ENCODE data around the gene TMEM131. TPM values are rescaled to one million over a fixed set of nuclear protein-coding genes. Genes with fewer than 3 reads are reported as not detected.
"Not testable (repeated sequence)": the region's sequence is repeated elsewhere in the genome, so short reads cannot be mapped to it uniquely, and the experiment has no call there.

Gene TMEM131
- total and polyA plus RNA-seq, 7 donors: 7.7 to 33.3 (median 20.1) TPM

DNA sequence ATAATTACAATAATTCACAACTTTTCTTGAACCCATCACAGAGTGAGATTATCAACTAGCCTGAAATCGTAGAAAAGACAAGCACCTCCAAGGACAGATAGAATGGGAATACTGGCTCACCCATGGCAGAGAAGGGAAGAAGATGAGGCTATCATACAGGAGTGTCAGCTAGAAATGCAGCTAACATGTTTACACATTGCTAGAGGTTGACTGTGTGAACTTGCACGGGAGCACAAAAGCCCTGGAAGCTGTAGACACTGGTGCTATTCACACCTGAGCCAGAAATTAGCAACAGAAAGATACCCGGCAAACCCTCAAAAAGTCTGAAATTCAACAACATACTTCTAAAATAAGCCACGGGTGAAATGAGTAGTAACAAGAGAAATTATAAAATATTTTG is 150.6 kb downstream of the TMEM131 start:
- TF ChIP-seq, protein P1, sequence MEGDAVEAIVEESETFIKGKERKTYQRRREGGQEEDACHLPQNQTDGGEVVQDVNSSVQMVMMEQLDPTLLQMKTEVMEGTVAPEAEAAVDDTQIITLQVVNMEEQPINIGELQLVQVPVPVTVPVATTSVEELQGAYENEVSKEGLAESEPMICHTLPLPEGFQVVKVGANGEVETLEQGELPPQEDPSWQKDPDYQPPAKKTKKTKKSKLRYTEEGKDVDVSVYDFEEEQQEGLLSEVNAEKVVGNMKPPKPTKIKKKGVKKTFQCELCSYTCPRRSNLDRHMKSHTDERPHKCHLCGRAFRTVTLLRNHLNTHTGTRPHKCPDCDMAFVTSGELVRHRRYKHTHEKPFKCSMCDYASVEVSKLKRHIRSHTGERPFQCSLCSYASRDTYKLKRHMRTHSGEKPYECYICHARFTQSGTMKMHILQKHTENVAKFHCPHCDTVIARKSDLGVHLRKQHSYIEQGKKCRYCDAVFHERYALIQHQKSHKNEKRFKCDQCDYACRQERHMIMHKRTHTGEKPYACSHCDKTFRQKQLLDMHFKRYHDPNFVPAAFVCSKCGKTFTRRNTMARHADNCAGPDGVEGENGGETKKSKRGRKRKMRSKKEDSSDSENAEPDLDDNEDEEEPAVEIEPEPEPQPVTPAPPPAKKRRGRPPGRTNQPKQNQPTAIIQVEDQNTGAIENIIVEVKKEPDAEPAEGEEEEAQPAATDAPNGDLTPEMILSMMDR (IDR thresholded peaks at IDR 0.05): no peak
- H3K27me3 ChIP-seq (ENCODE audit: insufficient read depth in 3 of 3, low read length in 2 of 3): no peaks in the 10 kb centered on the region
- H3K4me1 ChIP-seq: peaks cover 26% of the 10 kb centered on the region
- H3K36me3 ChIP-seq (ENCODE audit: insufficient read depth in 1 of 2, low read depth in 1 of 2): peaks cover 0 to 16% of the 10 kb centered on the region in 2 donors
- H3K4me3 ChIP-seq: no peak overlapping the region
- H3K27ac ChIP-seq: no peak overlapping the region
- ATAC-seq (peak in 2 of 4 donors; percentile 45 to 58), DNase-seq (no peak)
- H3K9me3 ChIP-seq: no peaks in the 10 kb centered on the region
- WGBS, 3 donors: 60 to 68% (median 61%) methylated on average over 4 of the region's 4 CpGs
- intact Hi-C loops (cut with DNase I): no loop called here

DNA sequence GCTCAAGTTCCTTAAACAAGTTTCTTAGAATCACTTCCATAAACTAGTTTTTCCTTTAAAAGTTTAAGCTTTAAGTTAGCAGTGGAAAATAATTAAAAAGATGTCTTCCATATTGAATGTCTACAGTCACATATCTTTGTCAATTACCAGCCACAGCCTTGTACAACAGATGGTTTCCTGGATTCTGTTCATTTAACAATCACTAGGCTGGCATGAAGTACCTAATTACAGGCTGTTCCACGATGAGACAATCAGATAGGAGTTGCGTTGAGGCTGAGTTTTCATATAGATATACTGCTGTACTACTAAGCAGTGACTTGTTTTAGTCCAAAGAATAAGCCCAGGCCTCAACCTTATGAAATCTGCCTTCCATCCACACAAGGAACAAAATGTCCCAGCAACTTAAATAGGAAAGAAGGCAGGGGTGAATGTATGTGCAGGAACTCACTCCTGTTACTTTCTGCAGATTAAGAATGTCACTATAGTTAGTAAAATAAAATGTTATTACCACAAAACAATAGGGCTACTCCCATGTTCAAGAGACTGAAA is 151.4 kb downstream of the TMEM131 start:
- TF ChIP-seq, protein P1 (IDR thresholded peaks at IDR 0.05): no peak
- Histone ChIP-seq H3K4me1 (peaks cover 26% of the 10 kb centered on the region), H3K9me3 (no peaks in the 10 kb centered on the region), H3K4me3 (no peak overlapping the region), H3K27ac (no peak overlapping the region), H3K36me3 (ENCODE audit: insufficient read depth in 1 of 2, low read depth in 1 of 2) (peaks cover 0 to 22% of the 10 kb centered on the region in 2 donors), H3K27me3 (ENCODE audit: insufficient read depth in 3 of 3, low read length in 2 of 3) (no peaks in the 10 kb centered on the region)
- DNase-seq (no peak), ATAC-seq (peak in 2 of 4 donors; percentile 62 to 81)
- 25 to 44% (median 34%) methylated on average over 2 of the region's 2 CpGs for WGBS, 3 donors
- intact Hi-C loops (cut with DNase I): no loop called here

DNA sequence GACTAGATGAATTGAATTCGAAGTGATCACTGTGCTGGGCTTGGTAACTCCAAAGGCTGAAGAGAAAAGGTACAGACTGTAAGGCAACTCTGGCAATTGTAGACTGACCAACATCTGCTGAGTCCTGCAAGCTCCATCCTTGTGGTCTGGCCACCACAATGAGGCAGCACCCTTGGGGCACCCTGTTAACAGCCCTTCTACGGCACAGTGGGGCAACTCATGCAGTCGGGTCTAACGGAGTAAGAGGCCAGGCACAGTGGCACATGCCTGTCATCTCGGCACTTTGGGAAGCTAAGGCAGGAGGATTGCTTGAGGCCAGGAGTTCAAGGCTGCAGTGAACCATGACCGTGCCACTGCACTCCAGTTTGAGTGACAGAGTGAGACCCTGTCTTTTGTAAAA is 155.6 kb downstream of the TMEM131 start:
- ATAC-seq (no peak), DNase-seq (no peak)
- Histone ChIP-seq H3K4me1 (peaks cover 9% of the 10 kb centered on the region), H3K9me3 (no peaks in the 10 kb centered on the region), H3K36me3 (ENCODE audit: insufficient read depth in 1 of 2, low read depth in 1 of 2) (peaks cover 0 to 42% of the 10 kb centered on the region in 2 donors), H3K4me3 (no peak overlapping the region), H3K27me3 (ENCODE audit: insufficient read depth in 3 of 3, low read length in 2 of 3) (no peaks in the 10 kb centered on the region), H3K27ac (no peak overlapping the region)
- 94 to 98% (median 96%) methylated on average over 6 of the region's 6 CpGs for WGBS, 3 donors
- intact Hi-C loops (cut with DNase I): no loop called here
- TF ChIP-seq, protein P1 (IDR thresholded peaks at IDR 0.05): no peak

DNA sequence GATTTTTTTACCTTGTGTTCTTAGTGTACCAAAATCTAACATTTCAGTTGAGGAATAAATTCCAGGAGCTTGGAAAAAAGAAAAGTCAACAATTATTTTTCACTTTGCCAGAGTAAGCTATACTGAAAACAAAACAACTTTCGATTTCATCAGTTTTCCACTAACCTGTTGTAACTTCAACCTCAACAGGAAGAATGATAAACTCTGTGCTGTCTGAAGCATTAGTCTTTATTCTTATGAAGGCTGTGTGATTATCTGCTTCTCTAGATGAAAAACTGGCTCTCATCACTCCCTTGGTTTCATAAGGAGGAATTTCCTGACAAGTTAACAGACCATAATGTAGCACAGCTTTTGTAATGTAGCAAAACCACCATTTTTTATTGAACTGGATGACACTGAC is 161.1 kb downstream of the TMEM131 start:
- ATAC-seq: no peak
- Histone ChIP-seq H3K27ac (no peak overlapping the region), H3K27me3 (ENCODE audit: insufficient read depth in 3 of 3, low read length in 2 of 3) (no peaks in the 10 kb centered on the region), H3K36me3 (ENCODE audit: insufficient read depth in 1 of 2, low read depth in 1 of 2) (peaks cover 0 to 43% of the 10 kb centered on the region in 2 donors), H3K4me1 (peaks cover 6% of the 10 kb centered on the region), H3K9me3 (no peaks in the 10 kb centered on the region), H3K4me3 (no peak overlapping the region)
- 82 to 92% (median 86%) methylated on average over 1 of the region's 1 CpG for WGBS, 3 donors
- intact Hi-C loops (cut with DNase I): no loop called here
- TF ChIP-seq, protein P1 (IDR thresholded peaks at IDR 0.05): no peak
- DNase-seq: no peak

DNA sequence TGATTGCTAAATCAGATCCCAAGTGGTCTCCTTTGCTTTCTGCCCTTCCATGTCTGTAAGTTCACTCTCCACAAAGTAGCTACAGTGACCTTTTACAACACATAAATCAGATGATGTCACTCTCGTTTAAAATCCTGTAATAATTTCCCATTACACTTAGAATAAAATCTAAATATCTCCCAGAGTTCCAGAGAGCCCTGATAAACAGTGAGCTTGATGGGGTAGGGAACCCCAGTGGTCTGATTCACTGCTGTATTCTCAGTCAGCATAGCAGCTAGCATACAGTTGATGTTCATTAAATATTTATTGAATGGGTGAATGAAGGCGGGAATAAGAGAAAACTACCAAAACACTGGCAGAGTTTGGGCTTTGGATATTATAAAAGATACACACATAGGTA is 164.6 kb downstream of the TMEM131 start:
- ATAC-seq: peak in 1 of 4 donors; percentile 11
- TF ChIP-seq, protein P1 (IDR thresholded peaks at IDR 0.05): no peak
- WGBS, 3 donors: 59 to 68% (median 60%) methylated on average over 2 of the region's 2 CpGs

DNA sequence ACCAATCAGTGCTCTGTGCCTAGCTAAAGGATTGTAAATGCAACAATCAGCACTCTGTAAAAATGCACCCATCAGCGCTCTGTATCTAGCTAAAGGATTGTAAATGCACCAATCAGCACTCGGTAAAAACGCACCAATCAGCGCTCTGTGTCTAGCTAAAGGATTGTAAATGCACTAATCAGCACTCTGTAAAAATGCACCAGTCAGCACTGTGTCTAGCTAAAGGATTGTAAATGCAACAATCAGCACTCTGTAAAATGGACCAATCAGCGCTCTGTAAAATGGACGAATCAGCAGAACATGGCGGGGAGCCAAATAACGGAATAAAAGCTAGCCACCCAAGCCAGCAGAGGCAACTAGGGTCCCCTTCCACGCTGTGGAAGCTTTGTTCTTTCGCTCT is 166.5 kb downstream of the TMEM131 start:
- H3K27ac ChIP-seq; ATAC-seq; H3K4me1 ChIP-seq; intact Hi-C loops (cut with DNase I); H3K27me3 ChIP-seq (ENCODE audit: insufficient read depth in 3 of 3, low read length in 2 of 3); H3K4me3 ChIP-seq; DNase-seq; H3K9me3 ChIP-seq: not testable (repeated sequence)
- peaks cover 0 to 25% of the 10 kb centered on the region in 2 donors for H3K36me3 ChIP-seq (ENCODE audit: insufficient read depth in 1 of 2, low read depth in 1 of 2)
- 93 to 96% (median 93%) methylated on average over 10 of the region's 10 CpGs for WGBS, 3 donors

More for the DNA sequence above, 164.6 kb downstream of the TMEM131 start:
- Histone ChIP-seq H3K27me3 (ENCODE audit: insufficient read depth in 3 of 3, low read length in 2 of 3) (no peaks in the 10 kb centered on the region), H3K4me1 (peaks cover 6% of the 10 kb centered on the region), H3K27ac (no peak overlapping the region), H3K9me3 (no peaks in the 10 kb centered on the region), H3K4me3 (no peak overlapping the region), H3K36me3 (ENCODE audit: insufficient read depth in 1 of 2, low read depth in 1 of 2) (peaks cover 0 to 35% of the 10 kb centered on the region in 2 donors)
- intact Hi-C loops (cut with DNase I): no loop called here
- no peak for DNase-seq

DNA sequence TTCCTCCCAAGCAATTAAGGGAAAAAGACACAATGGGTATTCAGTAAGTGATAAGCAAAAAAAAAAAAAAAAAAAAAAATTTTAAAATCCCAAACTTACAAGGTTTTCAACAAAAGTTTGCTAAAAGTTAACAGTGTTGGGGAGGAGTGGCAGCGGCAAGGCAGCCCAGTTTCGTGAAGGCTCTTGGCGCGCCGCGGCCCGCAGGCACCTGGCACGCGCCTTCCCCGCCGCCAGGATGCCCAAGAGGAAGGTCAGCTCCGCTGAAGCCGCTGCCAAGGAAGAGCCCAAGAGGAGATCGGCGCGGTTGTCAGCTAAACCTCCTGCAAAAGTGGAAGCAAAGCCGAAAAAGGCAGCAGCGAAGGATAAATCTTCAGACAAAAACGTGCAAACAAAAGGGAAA is 168.7 kb downstream of the TMEM131 start:
- not testable (repeated sequence) for H3K27me3 ChIP-seq (ENCODE audit: insufficient read depth in 3 of 3, low read length in 2 of 3)
- 94 to 98% (median 97%) methylated on average over 19 of the region's 19 CpGs for WGBS, 3 donors

More for the DNA sequence above, 168.7 kb downstream of the TMEM131 start:
- H3K4me1 ChIP-seq; H3K27ac ChIP-seq; ATAC-seq; intact Hi-C loops (cut with DNase I); H3K9me3 ChIP-seq; DNase-seq; H3K4me3 ChIP-seq: not testable (repeated sequence)
- peaks cover 0 to 10% of the 10 kb centered on the region in 2 donors for H3K36me3 ChIP-seq (ENCODE audit: insufficient read depth in 1 of 2, low read depth in 1 of 2)

All from psoas muscle (tissue), 8 donors.